HG03064 (cell line): ENCODE results near the gene RASSF7.
A peak's percentile ranks its signal among the peaks of the same experiment; 100 is the strongest.
"Not testable (repeated sequence)": the region's sequence is repeated elsewhere in the genome, so short reads cannot be mapped to it uniquely, and the experiment has no call there.

ENCODE experiments used
- ATAC-seq: cut with Tn5 transposase; IDR thresholded peaks from one replicate; pipeline ENCODE4 v1.9.1; 2021; ENCODE audit warnings: low read depth; ENCODE audit not compliant: unreplicated experiment

The RASSF7 gene

DNA sequence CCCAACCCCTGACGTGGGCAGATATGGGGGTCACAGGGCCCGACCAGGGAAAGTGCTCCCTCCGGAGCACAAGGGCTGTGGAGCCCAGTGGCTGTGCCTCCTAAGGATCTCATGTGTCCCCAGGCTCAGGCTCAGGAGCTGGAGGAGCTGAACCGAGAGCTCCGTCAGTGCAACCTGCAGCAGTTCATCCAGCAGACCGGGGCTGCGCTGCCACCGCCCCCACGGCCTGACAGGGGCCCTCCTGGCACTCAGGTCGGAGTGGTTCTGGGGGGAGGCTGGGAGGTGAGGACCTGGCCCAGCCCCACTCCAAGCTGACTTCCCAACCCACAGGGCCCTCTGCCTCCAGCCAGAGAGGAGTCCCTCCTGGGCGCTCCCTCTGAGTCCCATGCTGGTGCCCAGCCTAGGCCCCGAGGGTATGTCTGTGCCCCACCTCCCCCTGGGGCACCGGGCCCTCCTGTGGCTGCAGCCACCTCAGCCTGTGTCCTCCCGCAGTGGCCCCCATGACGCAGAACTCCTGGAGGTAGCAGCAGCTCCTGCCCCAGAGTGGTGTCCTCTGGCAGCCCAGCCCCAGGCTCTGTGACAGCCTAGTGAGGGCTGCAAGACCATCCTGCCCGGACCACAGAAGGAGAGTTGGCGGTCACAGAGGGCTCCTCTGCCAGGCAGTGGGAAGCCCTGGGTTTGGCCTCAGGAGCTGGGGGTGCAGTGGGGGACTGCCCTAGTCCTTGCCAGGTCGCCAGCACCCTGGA is 2.5 kb downstream of the RASSF7 start:
- no peak for ATAC-seq

DNA sequence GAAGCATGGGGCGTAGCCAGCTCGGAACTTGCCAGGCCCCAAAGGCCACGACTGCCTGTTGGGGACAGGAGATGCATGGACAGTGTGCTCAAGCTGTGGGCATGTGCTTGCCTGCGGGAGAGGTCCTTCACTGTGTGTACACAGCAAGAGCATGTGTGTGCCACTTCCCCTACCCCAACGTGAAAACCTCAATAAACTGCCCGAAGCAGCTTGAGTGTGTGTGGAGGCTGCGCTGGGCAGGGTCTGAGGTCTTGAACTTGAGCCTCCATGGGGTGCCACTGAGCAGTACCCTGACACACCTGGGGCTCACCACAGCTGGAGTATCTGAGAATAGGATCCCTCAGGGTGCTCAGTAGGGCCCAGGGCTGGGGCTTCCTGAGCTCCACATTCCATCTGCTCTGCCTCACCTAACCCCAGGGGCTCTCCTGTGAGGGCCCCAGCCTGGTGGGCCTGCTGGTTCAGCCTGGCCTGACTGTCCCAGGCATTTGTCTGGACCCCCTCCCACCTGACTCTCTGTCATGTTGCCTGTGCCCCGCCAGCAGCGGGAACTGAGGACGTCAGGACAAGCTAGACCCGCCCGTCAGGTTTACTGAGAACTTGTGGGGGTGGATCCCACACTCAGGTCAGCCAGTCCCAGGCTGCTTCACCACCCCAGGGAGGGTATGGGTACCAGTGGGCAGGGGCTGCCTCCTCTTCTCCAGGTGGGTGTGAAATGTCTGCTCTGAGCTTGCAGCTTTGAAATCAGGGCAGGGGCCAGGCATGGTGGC is 3.2 kb downstream of the RASSF7 start:
- ATAC-seq, result no peak

DNA sequence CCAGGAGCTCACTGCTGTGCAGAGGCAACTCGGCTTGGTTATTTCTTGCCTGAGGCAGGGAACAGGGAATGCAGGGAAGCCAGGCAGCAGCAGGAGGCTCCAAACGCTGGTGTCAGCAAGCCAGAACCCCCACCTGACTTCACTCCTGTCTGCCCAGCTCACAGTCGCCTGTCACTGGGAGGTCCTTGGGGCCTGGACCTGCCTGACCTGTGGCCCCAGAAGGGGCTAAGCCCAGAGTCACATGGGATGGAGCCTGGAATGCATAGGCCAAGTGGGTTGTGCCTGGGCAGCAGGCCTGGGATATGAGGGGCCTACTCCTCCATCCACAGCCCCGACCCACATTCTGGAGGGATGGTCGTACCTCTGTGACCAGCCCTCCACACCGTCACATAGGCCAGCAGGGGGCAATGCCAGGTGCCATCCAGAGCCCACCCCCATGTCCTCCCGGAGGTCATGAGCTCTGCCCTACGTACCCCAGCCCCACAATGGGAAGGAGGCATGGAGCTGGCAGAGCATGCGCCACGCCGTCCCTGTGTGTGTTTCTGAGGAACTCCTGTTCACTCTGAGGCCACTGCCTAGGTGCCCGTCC is 5.2 kb downstream of the RASSF7 start:
- ATAC-seq, result no peak

DNA sequence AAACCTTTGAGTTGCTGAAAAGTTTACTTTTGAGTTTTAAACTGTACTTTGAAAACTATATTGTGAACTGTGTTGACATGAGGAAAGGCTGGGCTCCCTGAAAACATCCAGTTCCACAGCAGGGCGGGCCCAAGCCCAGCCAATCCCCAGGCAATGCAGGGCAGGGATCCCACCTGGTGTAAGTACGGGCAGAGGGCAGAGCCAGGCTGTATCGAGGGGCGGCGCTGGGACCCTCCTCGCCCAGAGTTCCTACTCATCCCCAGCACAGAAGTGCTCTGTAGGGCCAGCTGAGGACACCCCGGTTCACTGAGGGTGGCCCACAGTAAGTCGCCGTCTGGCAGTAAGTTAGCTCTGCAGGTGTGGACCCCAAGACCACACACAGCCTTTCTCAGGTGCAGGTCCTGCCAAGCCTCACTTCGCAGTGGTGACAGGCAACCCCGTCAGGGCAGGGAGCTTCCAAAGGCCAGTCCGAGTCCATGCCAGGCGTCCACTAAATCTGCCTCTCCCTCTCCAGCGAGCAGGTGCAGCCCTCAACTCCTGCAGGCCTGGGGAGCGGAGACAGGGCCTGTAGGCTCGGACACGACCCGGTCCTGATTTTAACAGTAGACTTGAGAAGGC is 6.3 kb downstream of the RASSF7 start:
- ATAC-seq, result no peak

DNA sequence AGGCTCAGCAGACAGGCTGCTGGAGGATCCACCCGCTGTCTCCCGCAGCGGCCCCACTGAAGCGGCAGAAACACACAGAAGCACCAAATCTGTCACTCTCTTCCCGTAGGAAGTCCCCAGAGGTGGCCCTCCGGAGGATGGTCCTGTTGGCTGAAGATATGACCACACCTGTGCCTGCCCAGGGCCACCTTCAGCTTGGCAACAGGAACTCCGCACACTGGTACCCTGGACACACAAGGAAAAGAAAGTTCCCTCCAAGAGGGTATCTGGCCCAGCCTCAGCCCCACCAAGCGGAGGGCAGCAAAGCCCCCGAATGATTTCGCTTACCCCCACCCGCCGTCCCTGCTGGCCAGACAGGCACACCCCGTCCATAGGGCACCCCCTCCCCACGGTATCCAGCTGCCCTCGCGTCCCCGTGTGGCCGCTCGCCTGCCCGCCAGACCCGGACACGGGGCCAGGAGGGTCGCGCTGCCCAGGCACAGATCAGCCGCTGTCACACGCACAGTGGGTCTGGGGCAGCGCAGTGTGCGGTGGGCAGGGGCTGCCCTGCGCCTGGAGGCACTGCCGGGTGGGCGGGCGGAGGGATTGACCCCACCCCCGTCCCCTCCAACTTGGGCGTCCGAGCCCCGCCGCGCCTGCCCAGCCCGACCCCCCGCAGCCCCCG is 7.0 kb downstream of the RASSF7 start:
- peak; percentile 2 for ATAC-seq

DNA sequence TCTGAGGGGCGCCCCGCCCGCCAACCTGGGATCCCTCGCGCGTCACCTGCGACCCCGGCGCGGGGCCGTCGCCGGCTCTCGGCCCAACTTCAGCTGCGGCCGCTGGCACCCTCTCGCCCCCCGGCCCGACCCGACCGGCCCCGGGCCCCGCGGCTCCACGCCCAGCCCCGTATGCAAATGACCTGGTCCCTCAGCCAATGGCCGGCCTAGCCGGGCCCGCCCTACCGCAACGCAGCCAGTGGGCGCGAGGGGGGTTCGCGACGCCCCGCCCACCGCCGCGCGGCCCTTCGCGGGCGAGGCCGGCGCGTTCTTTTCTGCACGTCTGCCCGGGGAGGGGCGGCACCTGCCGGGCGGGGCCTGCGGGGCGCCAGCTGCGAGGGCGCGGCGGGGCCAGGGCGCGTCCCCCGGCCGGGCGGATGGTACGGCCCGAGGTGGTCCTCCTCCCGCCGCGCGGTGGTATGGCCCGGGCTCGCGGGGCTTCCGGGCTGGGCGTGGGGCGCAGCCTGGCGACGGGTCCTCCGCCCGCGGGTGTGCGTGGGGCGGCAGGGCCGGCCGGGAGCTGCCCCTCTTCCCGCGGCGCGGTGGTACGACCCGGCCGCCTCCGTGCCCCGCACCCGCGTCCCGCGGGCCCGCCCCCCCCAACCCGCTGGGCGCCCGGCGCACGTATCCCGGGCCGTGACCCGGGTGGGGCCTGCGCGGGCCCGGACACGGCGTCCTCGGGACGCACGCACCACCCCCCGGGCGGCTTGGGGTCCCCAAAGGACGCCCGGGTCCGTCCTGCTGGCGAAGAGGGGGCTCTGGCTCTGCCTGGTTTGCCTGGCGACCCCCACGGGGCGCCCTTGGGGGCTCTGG is 7.8 kb downstream of the RASSF7 start:
- peak; percentile 79 for ATAC-seq

DNA sequence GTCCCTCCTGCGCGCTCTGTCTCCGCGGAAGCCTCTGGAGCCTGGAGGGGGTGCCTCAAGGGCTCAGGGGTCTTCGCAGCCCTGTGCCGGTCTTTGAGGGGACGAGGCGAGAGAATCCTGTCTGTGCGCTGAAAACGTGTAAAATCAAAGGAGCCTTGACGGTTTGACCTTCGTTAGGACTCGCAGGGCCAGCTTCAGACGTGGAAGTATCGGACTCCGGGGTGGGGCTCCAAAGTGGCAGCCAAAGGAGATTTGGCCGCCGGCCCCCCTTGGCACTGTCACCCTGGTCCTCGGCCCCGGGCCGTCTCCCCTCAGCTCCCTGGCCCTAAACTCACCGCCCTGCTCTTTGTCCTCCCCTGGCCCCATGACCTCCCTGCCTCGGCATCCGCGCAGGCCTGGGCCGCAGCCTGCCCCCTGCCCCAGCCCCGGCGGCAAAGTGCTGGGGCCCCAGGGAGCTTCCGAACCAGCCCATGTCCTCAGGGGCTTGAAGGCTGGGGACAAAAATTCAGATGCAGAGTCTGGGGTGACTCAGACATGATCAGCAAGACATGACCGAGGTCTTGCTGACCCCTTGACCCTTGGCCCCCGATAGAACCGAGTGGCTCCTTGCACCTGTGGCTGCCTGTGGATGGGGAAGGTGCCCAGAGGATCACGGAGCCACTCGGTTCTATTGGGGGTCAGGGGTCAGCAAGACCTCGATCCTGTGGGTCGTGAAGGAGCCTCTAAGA is 8.6 kb downstream of the RASSF7 start:
- ATAC-seq, result no peak

DNA sequence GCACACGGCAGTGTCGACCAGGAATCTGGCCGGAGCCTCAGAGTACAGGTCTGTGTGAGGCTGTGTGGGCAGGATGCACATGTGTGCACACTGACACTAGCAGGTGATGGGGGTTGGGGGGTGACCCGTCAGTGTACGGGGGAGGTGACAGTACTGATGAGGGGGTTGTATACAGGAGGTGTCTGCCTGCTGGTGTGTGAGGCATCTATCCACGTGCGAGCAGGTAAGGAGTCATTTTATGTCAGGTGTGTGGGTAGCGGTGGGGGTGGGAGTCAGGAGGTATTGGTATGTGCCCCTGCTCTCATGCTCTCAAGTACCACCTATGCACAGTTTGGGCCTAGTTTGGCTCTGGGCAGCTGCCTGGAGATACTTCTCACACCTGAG is 11.0 kb downstream of the RASSF7 start:
- ATAC-seq, result no peak

DNA sequence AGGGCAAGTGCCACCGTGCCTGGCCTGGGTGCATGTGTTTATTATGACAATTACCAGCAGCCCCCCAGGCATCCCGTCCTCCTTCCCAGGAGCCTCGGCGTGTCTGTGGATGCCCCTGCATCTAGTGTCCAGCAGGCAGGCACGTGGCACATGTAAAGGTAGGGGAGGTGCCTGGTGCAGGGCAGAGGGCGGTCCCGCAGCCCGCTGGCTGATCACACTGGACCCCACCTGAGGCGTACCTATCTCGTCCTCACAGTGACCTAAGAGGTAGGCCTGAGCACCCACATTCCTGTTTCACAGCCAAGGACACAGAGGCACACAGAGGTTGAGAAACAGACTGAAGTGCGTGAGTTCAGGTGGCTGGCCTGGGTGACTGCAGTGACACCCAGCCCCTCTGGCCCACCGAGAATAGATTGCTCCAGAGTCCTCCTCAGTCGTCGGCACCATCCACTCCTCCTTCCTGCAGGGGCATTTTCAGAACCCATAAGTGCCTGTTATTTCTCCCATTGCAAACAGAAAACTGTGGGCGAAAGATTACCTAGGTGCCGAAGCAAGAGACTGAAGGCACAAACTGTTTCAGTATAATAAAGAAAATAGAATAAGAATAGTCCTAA is 12.5 kb downstream of the RASSF7 start:
- ATAC-seq, result no peak

DNA sequence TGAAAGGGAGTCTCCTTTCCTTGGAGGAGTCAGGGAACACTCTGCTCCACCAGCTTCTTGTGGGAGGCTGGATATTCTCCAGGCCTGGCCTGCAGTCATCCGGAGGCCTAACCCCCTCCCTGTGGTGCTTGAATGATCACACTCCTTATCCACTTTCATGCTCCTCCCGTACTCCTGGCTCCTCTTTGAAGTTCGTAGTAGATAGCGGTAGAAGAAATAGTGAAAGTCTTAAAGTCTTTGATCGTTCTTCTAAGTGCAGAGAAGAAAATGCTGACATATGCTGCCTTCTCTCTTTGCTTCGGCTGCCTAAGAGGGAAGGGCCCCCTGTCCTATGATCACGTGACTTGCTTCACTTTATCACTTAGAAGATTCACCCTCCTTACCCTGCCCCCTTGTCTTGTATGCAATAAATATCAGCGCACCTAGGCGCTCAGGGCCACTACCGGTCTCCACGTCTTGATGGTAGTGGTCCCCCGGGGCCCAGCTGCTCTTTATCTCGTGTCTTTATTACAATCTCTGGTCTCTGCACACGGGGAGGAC is 13.3 kb downstream of the RASSF7 start:
- not testable (repeated sequence) for ATAC-seq

DNA sequence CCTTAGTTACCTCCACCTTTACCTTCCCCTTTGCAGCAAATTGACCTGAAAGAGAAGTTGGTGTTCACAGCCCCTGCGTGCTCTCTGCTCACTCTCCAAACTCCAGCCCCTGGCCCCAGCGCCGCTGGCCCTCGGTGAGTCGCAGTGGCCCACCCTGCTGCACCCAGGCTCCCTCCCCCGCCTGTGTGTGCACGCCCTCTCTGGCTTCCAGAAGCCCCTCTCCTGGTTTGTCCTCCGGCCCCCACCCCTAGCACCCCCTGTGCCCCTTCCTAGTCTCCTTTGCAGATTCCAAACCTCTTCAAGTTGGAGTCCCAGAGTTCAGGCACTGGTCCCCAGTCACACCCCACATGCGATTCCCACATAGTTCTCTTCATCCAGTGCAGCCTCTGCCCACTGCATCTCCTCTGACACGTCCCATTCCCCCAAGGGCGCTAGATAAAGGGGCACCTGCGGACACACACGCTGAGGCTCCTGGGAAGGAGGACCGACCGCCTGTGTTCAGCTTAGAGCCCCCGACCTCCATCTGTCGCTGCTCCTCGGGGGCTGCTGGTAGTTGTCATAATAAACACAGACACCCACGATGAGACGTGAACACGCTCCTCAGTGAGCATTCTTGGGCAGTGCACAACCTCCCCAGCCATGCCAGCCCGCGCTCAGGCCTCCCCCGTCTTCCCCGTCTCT is 14.0 kb downstream of the RASSF7 start:
- ATAC-seq, result no peak

DNA sequence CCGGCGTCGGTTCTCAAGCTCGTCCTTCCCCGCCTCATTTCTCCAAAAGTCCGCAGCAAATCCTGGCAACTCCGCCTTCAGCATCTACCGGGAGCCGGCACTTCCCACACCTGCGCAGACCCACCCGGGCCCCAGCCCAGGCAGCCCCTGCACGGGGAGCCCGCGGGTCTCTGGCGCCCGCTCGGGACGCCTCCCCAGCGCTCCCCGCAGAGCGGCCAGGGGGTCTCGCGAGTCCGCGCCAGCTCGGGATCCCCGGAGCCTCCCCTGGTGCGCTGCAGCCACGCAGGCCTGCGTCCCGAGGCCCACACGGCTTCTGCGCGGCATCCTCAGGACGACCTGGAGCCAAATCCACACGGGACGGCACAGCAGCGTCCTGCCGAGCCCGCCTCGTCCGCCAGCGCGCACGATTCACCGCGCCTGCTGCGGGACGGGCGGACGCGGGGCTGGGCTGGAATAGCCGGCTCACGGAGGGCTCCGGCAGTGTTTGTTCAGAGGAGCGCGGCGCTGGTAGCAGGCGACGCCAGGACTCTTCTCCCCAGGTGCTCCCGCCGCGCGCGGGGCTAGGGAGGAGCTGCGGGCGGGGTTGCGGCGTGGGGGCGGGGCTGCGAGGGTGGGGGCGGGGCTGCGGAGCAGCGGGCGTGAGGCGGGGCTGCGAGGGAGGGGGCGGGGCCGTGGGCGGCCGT is 14.7 kb downstream of the RASSF7 start:
- no peak for ATAC-seq

DNA sequence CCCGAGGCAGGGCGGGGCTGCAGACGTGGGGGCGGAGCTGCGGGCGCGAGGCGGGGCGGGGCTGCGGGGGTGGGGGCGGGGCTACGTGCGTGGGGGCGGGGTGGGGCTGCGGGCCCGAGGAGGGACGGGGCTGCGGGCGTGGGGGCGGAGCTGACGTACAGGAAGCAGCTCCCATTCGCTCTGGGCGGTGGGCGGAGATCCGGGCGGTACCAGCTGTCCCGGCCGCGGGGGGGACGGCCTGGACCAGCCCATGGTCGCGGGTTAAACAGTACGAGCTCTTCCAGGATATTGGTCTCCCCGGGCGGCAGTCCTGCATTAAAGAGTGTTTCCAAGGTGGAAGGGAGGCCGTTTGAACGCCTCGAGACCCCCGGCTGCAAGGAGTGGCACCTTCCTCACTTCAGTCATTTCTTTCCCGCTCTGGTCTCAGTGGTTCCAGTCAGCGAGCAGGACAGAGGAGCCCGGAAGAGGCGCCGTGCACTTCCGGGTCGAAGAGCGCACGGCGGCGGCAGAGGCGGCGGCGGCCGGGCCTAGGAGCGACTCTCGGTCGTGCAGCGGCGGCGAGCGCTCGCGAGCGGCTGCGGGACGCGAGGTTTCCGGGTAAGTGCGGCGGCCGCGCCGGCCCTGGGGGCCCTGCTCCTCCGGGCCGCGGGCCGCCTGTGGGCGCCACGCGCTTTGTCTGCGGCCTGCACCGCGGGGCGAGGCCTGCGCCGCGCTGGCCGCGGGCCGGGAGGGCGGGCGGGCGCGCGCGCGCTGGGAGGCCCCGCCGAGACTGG is 15.4 kb downstream of the RASSF7 start, which contains the start of gene PHRF1:
PHRF1 (plus strand) TSS at position 475 of the 773 bp plus-strand sequence. CDS start 5,043 bp downstream, outside the sequence.
- peak; percentile 70 for ATAC-seq

DNA sequence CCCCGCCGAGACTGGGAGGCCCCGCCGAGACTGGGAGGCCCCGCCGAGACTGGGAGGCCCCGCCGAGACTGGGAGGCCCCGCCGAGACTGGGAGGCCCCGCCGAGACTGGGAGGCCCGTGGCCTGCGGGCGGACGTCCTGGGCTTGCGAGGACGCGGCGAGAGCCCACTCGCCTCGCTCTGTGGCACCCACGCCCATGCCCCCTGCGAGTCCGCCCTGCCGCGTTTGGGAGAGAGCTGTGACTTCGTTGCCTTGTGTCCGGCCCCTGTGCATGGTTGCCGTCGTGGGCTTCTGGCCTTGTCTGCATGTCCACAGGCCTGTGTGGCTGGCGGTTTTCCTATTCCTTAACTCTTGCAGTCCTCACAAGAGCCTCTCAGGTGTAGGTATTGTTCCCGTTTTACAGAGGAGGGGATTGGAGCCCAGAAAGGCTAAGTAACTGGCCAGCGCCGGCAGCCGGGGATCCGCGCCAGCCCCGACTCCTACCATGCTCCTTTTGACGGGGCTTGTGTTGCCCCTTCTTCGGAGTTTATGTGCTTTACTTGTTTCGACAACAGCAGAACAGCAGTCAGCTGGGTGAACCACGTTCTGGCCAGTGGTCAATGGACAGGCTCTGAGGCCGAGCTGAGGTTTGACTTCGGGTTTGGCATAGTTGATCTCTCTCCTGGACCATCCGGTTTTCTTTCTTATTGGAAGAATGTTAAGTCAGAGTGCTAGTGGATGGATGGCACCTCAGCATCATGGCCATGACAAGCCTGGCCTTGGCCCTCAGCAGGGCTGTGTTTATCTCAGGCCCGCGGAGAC is 16.2 kb downstream of the RASSF7 start:
- ATAC-seq, result no peak

DNA sequence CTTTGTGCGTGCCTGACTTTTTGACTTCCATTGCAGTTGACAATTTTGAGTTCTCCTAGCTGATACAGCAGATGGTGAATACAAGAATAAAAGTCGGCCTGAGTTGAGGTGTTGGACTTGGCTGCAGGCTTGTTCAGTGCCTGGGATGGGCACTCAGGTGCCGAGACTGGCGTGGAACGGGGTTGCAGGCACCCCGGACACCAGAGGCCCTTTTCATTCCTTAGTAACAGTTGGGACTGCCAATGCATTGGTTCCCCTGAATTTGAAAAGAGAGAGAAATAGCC is 16.8 kb downstream of the RASSF7 start:
- no peak for ATAC-seq
